Spinal cord (tissue), 10 donors: ENCODE results near the gene SUCLG2. TPM values are rescaled to one million over a fixed set of nuclear protein-coding genes. Genes with fewer than 3 reads are reported as not detected.

Experiments used
- DNase-seq, 6 donors: peaks; one replicate each; pipeline versions ENCODE4 v3.0.0 to v3.0.0-alpha.2; 2013 to 2015; ENCODE audit warnings: low spot score in 6 of 6, low read depth in 4 of 6
- H3K27ac ChIP-seq: one replicate; pipeline ENCODE4 v1.5.1; 2013; ENCODE audit warnings: low read depth, low read length, control low read depth
- H3K27me3 ChIP-seq: one replicate; pipeline ENCODE4 v1.6.1; 2013; ENCODE audit warnings: low read length; ENCODE audit not compliant: control insufficient read depth, insufficient read depth
- H3K36me3 ChIP-seq: one replicate; pipeline ENCODE4 v1.6.1; 2013; ENCODE audit warnings: low read length; ENCODE audit not compliant: control insufficient read depth, insufficient read depth
- H3K4me1 ChIP-seq: one replicate; pipeline ENCODE4 v1.6.1; 2013; ENCODE audit warnings: low read length; ENCODE audit not compliant: control insufficient read depth, insufficient read depth
- H3K4me3 ChIP-seq: one replicate; pipeline ENCODE4 v1.5.1; 2013; ENCODE audit warnings: low read depth, low read length, control low read depth
- H3K9me3 ChIP-seq: one replicate; pipeline ENCODE4 v1.6.1; 2013; ENCODE audit warnings: low read length; ENCODE audit not compliant: control insufficient read depth, insufficient read depth
- WGBS: methylation state at CpG from one replicate; pipeline ENCODE4 v1.1.5; 2013; ENCODE audit warnings: missing lambda C conversion rate; ENCODE audit not compliant: insufficient coverage; 5-methylcytosine and 5-hydroxymethylcytosine counted together
- polyA plus RNA-seq, 2 donors: library from polyadenylated mRNA; unstranded; fragments of 120-200 nt; gene quantifications; one replicate each; pipeline ENCODE4 v1.2.1, GENCODE V29; 2013; ENCODE audit not compliant: insufficient read length in 2 of 2
- total RNA-seq, 2 donors: library from RNA; depleted of rRNA in 1 of 2; stranded (reverse); fragments of 120-200 nt in 1 of 2; fragments of >200 nt in 1 of 2; gene quantifications; one replicate each; pipeline versions ENCODE4 v1.2.3 to v1.2.4, GENCODE V29; 2013 to 2014
- donor health status: healthy.

Gene SUCLG2
- total and polyA plus RNA-seq, 4 donors = 23.4 to 39.2 (median 26.8) TPM

GRCh38 chr3:67515778-67516177 lies 138.6 kb downstream of the SUCLG2 start:
- Histone ChIP-seq H3K27ac (no peak overlapping the region), H3K4me3 (no peak overlapping the region), H3K9me3 (no peaks in the 10 kb centered on the region), H3K36me3 (peaks cover 2% of the 10 kb centered on the region), H3K4me1 (no peaks in the 10 kb centered on the region), H3K27me3 (no peaks in the 10 kb centered on the region)
- WGBS = 40% methylated on average over 3 of the region's 3 CpGs
- DNase-seq = no peak

GRCh38 chr3:67509471-67510075 lies 144.8 kb downstream of the SUCLG2 start:
- Histone ChIP-seq H3K4me3 (no peak overlapping the region), H3K27me3 (no peaks in the 10 kb centered on the region), H3K36me3 (no peaks in the 10 kb centered on the region), H3K4me1 (no peaks in the 10 kb centered on the region), H3K27ac (no peak overlapping the region), H3K9me3 (no peaks in the 10 kb centered on the region)
- DNase-seq = no peak
- 100% methylated on average over 1 of the region's 4 CpGs for WGBS

GRCh38 chr3:67507584-67507983 lies 146.8 kb downstream of the SUCLG2 start:
- Histone ChIP-seq H3K4me1 (no peaks in the 10 kb centered on the region), H3K4me3 (no peak overlapping the region), H3K9me3 (no peaks in the 10 kb centered on the region), H3K36me3 (no peaks in the 10 kb centered on the region), H3K27me3 (no peaks in the 10 kb centered on the region), H3K27ac (no peak overlapping the region)
- no CpG with 5 or more reads among the region's 4 CpGs for WGBS
- no peak for DNase-seq

- Histone ChIP-seq H3K36me3 (no peaks in the 10 kb centered on the region), H3K4me1 (no peaks in the 10 kb centered on the region), H3K4me3 (no peak overlapping the region), H3K27ac (no peak overlapping the region), H3K9me3 (no peaks in the 10 kb centered on the region), H3K27me3 (no peaks in the 10 kb centered on the region)
- DNase-seq = no peak
- 80% methylated on average over 1 of the region's 2 CpGs for WGBS
Observed at GRCh38 chr3:67500709-67501108, 153.7 kb downstream of the SUCLG2 start.

GRCh38 chr3:67497746-67498145 lies 156.7 kb downstream of the SUCLG2 start:
- H3K9me3 ChIP-seq = no peaks in the 10 kb centered on the region
- no peak overlapping the region for H3K27ac ChIP-seq
- no peaks in the 10 kb centered on the region for H3K4me1 ChIP-seq
- no peaks in the 10 kb centered on the region for H3K27me3 ChIP-seq
- H3K36me3 ChIP-seq = no peaks in the 10 kb centered on the region
- no peak overlapping the region for H3K4me3 ChIP-seq
- DNase-seq = no peak

GRCh38 chr3:67495751-67496150 lies 158.7 kb downstream of the SUCLG2 start:
- no peak overlapping the region for H3K4me3 ChIP-seq
- 60% methylated on average over 1 of the region's 1 CpG for WGBS
- no peak for DNase-seq

GRCh38 chr3:67493808-67494207 lies 160.6 kb downstream of the SUCLG2 start:
- no peaks in the 10 kb centered on the region for H3K36me3 ChIP-seq
- H3K27ac ChIP-seq = no peak overlapping the region
- no peak for DNase-seq
- H3K27me3 ChIP-seq = no peaks in the 10 kb centered on the region
- H3K4me1 ChIP-seq = no peaks in the 10 kb centered on the region
- WGBS = 100% methylated on average over 1 of the region's 3 CpGs
- H3K9me3 ChIP-seq = no peaks in the 10 kb centered on the region
- no peak overlapping the region for H3K4me3 ChIP-seq

More at GRCh38 chr3:67495751-67496150, 158.7 kb downstream of the SUCLG2 start:
- Histone ChIP-seq H3K9me3 (no peaks in the 10 kb centered on the region), H3K27ac (no peak overlapping the region), H3K36me3 (no peaks in the 10 kb centered on the region), H3K27me3 (no peaks in the 10 kb centered on the region), H3K4me1 (no peaks in the 10 kb centered on the region)

GRCh38 chr3:67490658-67491057 lies 163.8 kb downstream of the SUCLG2 start:
- Histone ChIP-seq H3K36me3 (no peaks in the 10 kb centered on the region), H3K4me1 (no peaks in the 10 kb centered on the region), H3K9me3 (no peaks in the 10 kb centered on the region), H3K4me3 (no peak overlapping the region), H3K27me3 (no peaks in the 10 kb centered on the region), H3K27ac (no peak overlapping the region)
- no peak for DNase-seq
- WGBS = 90% methylated on average over 1 of the region's 1 CpG

- WGBS = 45% methylated on average over 1 of the region's 4 CpGs
Observed at GRCh38 chr3:67489816-67490215, 164.6 kb downstream of the SUCLG2 start.

GRCh38 chr3:67487564-67488114 lies 166.8 kb downstream of the SUCLG2 start:
- H3K36me3 ChIP-seq = no peaks in the 10 kb centered on the region
- H3K4me3 ChIP-seq = no peak overlapping the region
- no peak for DNase-seq
- no peak overlapping the region for H3K27ac ChIP-seq
- WGBS = no CpG with 5 or more reads among the region's 1 CpG
- no peaks in the 10 kb centered on the region for H3K27me3 ChIP-seq
- H3K9me3 ChIP-seq = no peaks in the 10 kb centered on the region
- H3K4me1 ChIP-seq = no peaks in the 10 kb centered on the region

More at GRCh38 chr3:67489816-67490215, 164.6 kb downstream of the SUCLG2 start:
- Histone ChIP-seq H3K27ac (no peak overlapping the region), H3K4me3 (no peak overlapping the region), H3K27me3 (no peaks in the 10 kb centered on the region), H3K9me3 (no peaks in the 10 kb centered on the region), H3K36me3 (no peaks in the 10 kb centered on the region), H3K4me1 (no peaks in the 10 kb centered on the region)
- no peak for DNase-seq
